Peyer's patch (tissue), 4 donors: ENCODE data around the gene ZNF286A. TPM values are rescaled to one million over a fixed set of nuclear protein-coding genes. Genes with fewer than 3 reads are reported as not detected.

Experiments
- DNase-seq, 3 donors: peaks; one replicate each; pipeline ENCODE4 v3.0.0-alpha.2; 2017 to 2019
- H3K27ac ChIP-seq, 4 donors: fragments of 200-600 bp; sonication (generic); one replicate each; pipeline ENCODE4 v1.5.1; 2016 to 2019
- H3K27me3 ChIP-seq, 2 donors: fragments of 200-600 bp; sonication (generic); one replicate each; pipeline ENCODE4 v1.5.1; 2019
- H3K36me3 ChIP-seq, 3 donors: fragments of 200-600 bp; sonication (generic); one replicate each; pipeline ENCODE4 v1.5.1; 2016 to 2019
- H3K4me1 ChIP-seq, 4 donors: fragments of 200-600 bp; sonication (generic); one replicate each; pipeline ENCODE4 v1.5.1; 2016 to 2019
- H3K4me3 ChIP-seq, 4 donors: fragments of 200-600 bp; sonication (generic); 1 replicate in 3 of 4; 2 replicates in 1 of 4; pipeline ENCODE4 v1.5.1; 2016 to 2019; ENCODE audit warnings: mild to moderate bottlenecking in 1 of 4
- H3K9me3 ChIP-seq, 4 donors: fragments of 200-600 bp; sonication (generic); one replicate each; pipeline ENCODE4 v1.5.1; 2016 to 2019; ENCODE audit warnings: mild to moderate bottlenecking in 1 of 4
- POLR2A ChIP-seq, 2 donors: fragments of 450-650 bp; IDR thresholded peaks; one replicate each; pipeline ENCODE4 v1.5.1; 2017; ENCODE audit warnings: antibody characterized with exemption in 2 of 2, mild to moderate bottlenecking in 2 of 2, moderate library complexity in 2 of 2
- total RNA-seq, 4 donors: library from RNA; depleted of rRNA; stranded (reverse); fragments of >200 nt; gene quantifications; one replicate each; pipeline ENCODE4 v1.1.0, GENCODE V29; 2016
- TF ChIP-seq, protein P1 (sequence below), 6 experiments: fragments of 450-650 bp in 4 of 6; fragments of 200-600 bp in 2 of 6; sonication (generic) in 1 of 6; IDR thresholded peaks; one replicate each; pipeline ENCODE4 v1.5.1; 2017 to 2019; ENCODE audit warnings: antibody characterized with exemption in 6 of 6, mild to moderate bottlenecking in 3 of 6, moderate library complexity in 1 of 6

The ZNF286A gene
- total RNA-seq, 4 donors from 2014 or later = 4.6 to 34.7 (median 7.8) TPM

DNA sequence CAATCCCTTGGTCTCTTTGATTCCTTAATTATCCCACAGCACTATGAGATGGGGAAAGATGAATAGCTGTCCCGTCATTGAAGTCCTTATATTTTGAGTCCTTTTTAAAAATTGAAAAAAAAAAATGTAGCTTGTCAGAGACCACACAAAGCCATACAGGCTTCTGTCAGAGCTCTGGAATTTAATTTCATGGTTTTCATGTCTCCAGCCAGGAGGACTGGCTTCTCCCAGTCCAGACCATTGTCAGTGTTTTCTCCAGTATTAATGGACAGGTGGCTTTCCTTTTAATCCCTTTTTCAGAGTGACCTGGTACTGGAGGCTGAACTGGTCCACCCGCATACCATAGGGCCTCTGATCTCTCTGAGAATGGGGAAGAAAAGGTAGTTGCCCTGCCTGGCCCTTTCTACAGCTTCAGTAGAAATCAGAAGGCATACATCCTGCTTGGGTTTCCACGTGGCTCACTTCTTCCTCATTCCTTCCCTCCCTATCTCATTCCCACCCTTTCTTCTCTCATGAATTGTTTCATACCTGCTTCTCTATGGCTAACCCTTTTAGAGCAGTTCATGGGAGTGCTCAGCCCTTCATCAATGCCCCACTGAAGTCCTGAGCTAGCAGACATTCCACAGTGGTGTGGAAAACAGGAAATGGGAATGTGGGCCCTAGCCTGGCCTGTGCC is 44.5 kb upstream of the ZNF286A start:
- DNase-seq = no peak

DNA sequence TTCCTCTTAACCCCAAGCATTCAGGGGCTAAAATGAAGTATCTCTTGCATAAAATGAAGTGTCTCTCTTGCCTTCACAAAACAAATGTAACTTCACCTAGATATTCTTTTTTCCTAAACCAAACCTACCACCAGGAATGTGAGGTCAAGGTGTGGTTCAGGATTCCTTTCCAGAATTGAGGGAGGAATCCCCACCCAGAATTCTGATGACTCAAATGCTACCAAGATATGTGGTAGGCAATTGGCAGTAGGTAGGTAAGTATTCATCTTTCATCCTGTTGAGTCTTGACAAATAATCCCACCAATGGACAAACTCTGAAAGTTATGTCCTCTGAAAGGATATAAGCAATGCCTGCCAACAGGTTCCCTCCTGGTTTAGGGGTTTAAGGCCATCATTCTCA is 41.7 kb upstream of the ZNF286A start:
- TF ChIP-seq, protein P1, sequence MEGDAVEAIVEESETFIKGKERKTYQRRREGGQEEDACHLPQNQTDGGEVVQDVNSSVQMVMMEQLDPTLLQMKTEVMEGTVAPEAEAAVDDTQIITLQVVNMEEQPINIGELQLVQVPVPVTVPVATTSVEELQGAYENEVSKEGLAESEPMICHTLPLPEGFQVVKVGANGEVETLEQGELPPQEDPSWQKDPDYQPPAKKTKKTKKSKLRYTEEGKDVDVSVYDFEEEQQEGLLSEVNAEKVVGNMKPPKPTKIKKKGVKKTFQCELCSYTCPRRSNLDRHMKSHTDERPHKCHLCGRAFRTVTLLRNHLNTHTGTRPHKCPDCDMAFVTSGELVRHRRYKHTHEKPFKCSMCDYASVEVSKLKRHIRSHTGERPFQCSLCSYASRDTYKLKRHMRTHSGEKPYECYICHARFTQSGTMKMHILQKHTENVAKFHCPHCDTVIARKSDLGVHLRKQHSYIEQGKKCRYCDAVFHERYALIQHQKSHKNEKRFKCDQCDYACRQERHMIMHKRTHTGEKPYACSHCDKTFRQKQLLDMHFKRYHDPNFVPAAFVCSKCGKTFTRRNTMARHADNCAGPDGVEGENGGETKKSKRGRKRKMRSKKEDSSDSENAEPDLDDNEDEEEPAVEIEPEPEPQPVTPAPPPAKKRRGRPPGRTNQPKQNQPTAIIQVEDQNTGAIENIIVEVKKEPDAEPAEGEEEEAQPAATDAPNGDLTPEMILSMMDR (IDR thresholded peaks at IDR 0.05) = no peak
- no peak for TF ChIP-seq POLR2A (IDR thresholded peaks at IDR 0.05)
- no peak for DNase-seq
- H3K27ac ChIP-seq = no peak overlapping the region

More for the DNA sequence above, 44.5 kb upstream of the ZNF286A start:
- Histone ChIP-seq H3K27me3 (no peaks in the 10 kb centered on the region), H3K36me3 (no peaks in the 10 kb centered on the region), H3K4me1 (peaks cover 0 to 13% (median 0%) of the 10 kb centered on the region in 4 donors), H3K9me3 (no peaks in the 10 kb centered on the region), H3K27ac (no peak overlapping the region), H3K4me3 (no peak overlapping the region)
- TF ChIP-seq POLR2A (IDR thresholded peaks at IDR 0.05) = no peak
- TF ChIP-seq, protein P1 (IDR thresholded peaks at IDR 0.05) = no peak

DNA sequence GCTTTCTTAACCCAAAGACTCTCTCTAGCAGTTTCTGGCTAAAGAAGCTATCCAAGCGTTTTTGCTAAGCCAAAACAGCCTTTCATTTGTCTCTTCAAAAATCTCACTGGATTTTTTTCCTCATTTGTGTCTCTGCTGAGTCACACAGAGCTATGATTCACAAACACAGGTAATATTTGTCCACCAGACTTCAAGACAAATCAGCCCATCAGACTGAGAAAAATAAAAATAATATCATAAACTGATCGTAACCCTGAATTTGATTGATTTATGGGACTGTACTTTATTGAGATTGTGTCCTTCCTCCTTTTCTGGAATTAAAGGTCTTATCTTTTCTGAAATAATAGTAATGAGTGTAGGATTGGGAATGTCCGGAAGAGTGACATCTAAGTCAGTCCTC is 41.3 kb upstream of the ZNF286A start:
- TF ChIP-seq, protein P1 (IDR thresholded peaks at IDR 0.05) = no peak
- no peak for TF ChIP-seq POLR2A (IDR thresholded peaks at IDR 0.05)

More for the DNA sequence above, 41.7 kb upstream of the ZNF286A start:
- Histone ChIP-seq H3K4me3 (no peak overlapping the region), H3K27me3 (no peaks in the 10 kb centered on the region), H3K36me3 (no peaks in the 10 kb centered on the region), H3K9me3 (no peaks in the 10 kb centered on the region), H3K4me1 (no peaks in the 10 kb centered on the region)

DNA sequence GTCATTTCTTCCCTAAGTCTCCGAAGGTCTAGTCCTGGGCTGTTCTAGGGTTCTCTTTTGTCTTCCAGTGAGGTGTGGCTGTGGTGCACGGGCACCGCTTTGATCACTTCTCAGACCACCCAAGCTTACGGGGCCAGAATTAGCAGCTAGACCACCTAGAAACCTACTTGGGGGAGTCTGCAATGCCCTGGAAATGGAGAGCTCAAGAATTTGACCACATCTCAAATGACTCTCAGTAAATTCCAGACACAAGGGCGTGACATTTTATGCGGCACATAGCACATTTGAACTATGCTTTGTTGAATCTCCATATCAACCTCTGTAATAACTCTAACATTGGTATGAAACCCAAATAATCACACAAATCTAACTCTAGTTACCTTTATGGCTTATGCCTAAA is 40.3 kb upstream of the ZNF286A start:
- no peak overlapping the region for H3K4me3 ChIP-seq
- no peaks in the 10 kb centered on the region for H3K36me3 ChIP-seq
- H3K4me1 ChIP-seq = no peaks in the 10 kb centered on the region
- TF ChIP-seq, protein P1 (IDR thresholded peaks at IDR 0.05) = no peak
- no peak for TF ChIP-seq POLR2A (IDR thresholded peaks at IDR 0.05)
- H3K27me3 ChIP-seq = no peaks in the 10 kb centered on the region
- DNase-seq = no peak
- no peaks in the 10 kb centered on the region for H3K9me3 ChIP-seq
- no peak overlapping the region for H3K27ac ChIP-seq

More for the DNA sequence above, 41.3 kb upstream of the ZNF286A start:
- Histone ChIP-seq H3K36me3 (no peaks in the 10 kb centered on the region), H3K9me3 (no peaks in the 10 kb centered on the region), H3K4me1 (no peaks in the 10 kb centered on the region), H3K4me3 (no peak overlapping the region), H3K27ac (no peak overlapping the region), H3K27me3 (no peaks in the 10 kb centered on the region)
- DNase-seq = no peak

DNA sequence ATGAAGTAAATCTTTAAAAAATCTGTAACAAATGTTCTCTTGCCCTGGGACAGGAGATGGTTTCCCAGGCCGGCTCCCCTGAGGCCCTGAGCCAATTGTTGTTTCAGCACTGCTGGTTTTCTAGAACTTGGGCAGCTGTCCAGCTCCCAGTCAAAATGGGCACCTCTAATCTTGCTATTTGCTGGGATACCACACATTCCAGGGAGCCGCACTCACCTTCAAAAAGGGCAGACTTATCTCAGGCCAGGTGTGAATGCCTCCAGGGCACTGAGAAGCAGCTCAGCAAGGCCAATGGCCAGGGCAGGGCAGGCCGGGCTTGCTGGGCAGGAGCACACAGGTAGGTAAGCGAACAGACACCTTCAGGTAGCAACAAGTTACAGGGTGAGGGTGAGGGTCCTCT is 39.9 kb upstream of the ZNF286A start:
- Histone ChIP-seq H3K9me3 (no peaks in the 10 kb centered on the region), H3K27me3 (no peaks in the 10 kb centered on the region), H3K4me3 (no peak overlapping the region), H3K27ac (no peak overlapping the region), H3K36me3 (no peaks in the 10 kb centered on the region), H3K4me1 (no peaks in the 10 kb centered on the region)
- DNase-seq = no peak
- no peak for TF ChIP-seq POLR2A (IDR thresholded peaks at IDR 0.05)
- TF ChIP-seq, protein P1 (IDR thresholded peaks at IDR 0.05) = no peak
